Upper lobe of left lung (tissue), 4 donors: ENCODE data around the gene ROBO3.

ENCODE experiments used
- EP300 ChIP-seq, 4 donors: sonication (generic); formaldehyde crosslinking; IDR thresholded peaks; one replicate each; pipeline ENCODE4 v1.5.1; 2017; ENCODE audit warnings: antibody characterized with exemption in 4 of 4, control low read depth in 2 of 4
- POLR2A ChIP-seq, 4 donors: fragments of 450-650 bp; IDR thresholded peaks; one replicate each; pipeline ENCODE4 v1.5.1; 2016 to 2017; ENCODE audit warnings: antibody characterized with exemption in 4 of 4, mild to moderate bottlenecking in 2 of 4
- POLR2AphosphoS5 ChIP-seq, 2 donors: sonication (generic); formaldehyde crosslinking; IDR thresholded peaks; one replicate each; pipeline ENCODE4 v1.5.1; 2017; ENCODE audit warnings: antibody characterized with exemption in 2 of 2
- TF ChIP-seq, protein P1 (sequence below), 6 experiments: fragments of 450-650 bp in 4 of 6; fragments of 200-600 bp in 2 of 6; sonication (generic) in 2 of 6; IDR thresholded peaks; one replicate each; pipeline ENCODE4 v1.5.1; 2016 to 2019; ENCODE audit warnings: antibody characterized with exemption in 6 of 6

DNA sequence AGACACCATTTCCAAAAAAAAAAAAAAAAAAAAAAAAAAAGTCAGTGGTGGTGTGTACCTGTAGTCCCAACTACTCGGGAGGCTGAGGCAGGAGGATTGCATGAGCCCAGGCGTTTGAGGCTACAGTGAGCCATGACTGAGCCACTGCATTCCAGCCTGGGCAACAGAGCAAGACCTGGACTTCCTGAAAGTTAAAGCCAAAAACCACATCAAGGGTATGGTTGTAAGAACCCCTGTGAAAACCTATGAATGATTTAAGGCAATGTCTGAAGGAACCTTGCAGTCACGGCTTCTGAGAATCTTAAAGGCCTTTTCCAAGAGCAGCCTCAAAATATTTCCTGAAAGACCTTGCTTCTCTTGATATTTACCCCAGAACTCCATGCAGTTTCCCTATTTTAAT, 34.5 kb upstream of the ROBO3 start:
- TF ChIP-seq, protein P1, sequence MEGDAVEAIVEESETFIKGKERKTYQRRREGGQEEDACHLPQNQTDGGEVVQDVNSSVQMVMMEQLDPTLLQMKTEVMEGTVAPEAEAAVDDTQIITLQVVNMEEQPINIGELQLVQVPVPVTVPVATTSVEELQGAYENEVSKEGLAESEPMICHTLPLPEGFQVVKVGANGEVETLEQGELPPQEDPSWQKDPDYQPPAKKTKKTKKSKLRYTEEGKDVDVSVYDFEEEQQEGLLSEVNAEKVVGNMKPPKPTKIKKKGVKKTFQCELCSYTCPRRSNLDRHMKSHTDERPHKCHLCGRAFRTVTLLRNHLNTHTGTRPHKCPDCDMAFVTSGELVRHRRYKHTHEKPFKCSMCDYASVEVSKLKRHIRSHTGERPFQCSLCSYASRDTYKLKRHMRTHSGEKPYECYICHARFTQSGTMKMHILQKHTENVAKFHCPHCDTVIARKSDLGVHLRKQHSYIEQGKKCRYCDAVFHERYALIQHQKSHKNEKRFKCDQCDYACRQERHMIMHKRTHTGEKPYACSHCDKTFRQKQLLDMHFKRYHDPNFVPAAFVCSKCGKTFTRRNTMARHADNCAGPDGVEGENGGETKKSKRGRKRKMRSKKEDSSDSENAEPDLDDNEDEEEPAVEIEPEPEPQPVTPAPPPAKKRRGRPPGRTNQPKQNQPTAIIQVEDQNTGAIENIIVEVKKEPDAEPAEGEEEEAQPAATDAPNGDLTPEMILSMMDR (IDR thresholded peaks at IDR 0.05), result no peak
- no peak for TF ChIP-seq POLR2A (IDR thresholded peaks at IDR 0.05)
- TF ChIP-seq POLR2AphosphoS5 (IDR thresholded peaks at IDR 0.05), result no peak
- no peak for TF ChIP-seq EP300 (IDR thresholded peaks at IDR 0.05)
